AG09309 (cell line): ENCODE data around the gene TENT5A.
A peak's percentile ranks its signal among the peaks of the same experiment; 100 is the strongest.

ENCODE experiments used
- DNase-seq: peaks from one replicate; pipeline ENCODE4 v3.0.0-alpha.2; 2010; ENCODE audit warnings: low read depth
- H3K4me3 ChIP-seq: 2 replicates; pipeline ENCODE4 v1.5.1; 2011; ENCODE audit warnings: mild to moderate bottlenecking, low read depth, low read length, moderate library complexity; ENCODE audit not compliant: control insufficient read depth
- TF ChIP-seq, protein P1 (sequence below): IDR thresholded peaks from 2 replicates; pipeline ENCODE4 v1.5.1; 2011; ENCODE audit warnings: mild to moderate bottlenecking, low read depth, low read length, inconsistent platforms; ENCODE audit not compliant: insufficient read depth, control insufficient read depth; ENCODE audit errors: missing control alignments

Gene TENT5A

GRCh38 chr6:81772741-81773140 is 20.3 kb upstream of the TENT5A start:
- H3K4me3 ChIP-seq = no peak overlapping the region
- no peak for DNase-seq
- TF ChIP-seq, protein P1, sequence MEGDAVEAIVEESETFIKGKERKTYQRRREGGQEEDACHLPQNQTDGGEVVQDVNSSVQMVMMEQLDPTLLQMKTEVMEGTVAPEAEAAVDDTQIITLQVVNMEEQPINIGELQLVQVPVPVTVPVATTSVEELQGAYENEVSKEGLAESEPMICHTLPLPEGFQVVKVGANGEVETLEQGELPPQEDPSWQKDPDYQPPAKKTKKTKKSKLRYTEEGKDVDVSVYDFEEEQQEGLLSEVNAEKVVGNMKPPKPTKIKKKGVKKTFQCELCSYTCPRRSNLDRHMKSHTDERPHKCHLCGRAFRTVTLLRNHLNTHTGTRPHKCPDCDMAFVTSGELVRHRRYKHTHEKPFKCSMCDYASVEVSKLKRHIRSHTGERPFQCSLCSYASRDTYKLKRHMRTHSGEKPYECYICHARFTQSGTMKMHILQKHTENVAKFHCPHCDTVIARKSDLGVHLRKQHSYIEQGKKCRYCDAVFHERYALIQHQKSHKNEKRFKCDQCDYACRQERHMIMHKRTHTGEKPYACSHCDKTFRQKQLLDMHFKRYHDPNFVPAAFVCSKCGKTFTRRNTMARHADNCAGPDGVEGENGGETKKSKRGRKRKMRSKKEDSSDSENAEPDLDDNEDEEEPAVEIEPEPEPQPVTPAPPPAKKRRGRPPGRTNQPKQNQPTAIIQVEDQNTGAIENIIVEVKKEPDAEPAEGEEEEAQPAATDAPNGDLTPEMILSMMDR = no peak

DNA sequence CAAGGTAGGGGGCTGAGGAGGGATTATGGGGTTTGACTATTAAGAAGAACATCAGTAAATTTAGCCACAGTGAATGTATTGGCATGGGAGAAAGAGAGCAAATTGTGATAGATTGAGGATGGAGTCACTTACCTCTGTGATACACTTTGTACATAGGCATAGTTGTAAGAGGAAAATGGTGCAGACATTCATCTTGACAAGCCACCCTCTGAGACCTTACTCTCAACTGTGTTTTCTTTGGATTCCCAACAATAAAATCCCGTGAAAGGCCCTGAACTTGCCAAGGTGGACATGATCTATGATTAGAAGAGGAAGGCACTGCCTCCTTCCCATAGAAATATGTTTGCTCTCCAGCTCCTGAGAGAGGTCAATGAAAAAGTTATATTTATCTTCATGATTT is 18.6 kb upstream of the TENT5A start:
- no peak for DNase-seq
- no peak overlapping the region for H3K4me3 ChIP-seq
- TF ChIP-seq, protein P1 = no peak

GRCh38 chr6:81770381-81770780 is 17.9 kb upstream of the TENT5A start:
- no peak for DNase-seq
- TF ChIP-seq, protein P1 = no peak
- H3K4me3 ChIP-seq = no peak overlapping the region

DNA sequence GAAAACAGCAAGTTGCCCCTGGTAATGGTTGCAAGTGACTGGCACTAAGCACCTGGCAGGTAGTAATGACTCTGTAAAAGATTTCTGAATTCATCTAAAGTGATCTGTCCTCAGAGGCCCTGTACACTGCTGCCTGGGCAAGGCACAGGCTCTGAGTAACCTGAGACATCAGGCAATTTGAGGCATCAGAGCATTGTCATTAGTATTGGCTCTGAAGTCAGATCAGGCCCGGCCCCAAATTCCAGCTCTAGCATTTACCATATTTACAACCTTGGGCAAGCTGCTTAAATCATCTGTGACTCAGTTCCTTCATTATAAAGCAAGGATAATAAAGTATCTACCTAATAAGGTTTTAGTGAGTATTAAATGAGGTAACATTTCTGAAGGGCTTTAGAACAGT is 17.3 kb upstream of the TENT5A start:
- no peak overlapping the region for H3K4me3 ChIP-seq
- TF ChIP-seq, protein P1 = no peak
- DNase-seq = no peak

DNA sequence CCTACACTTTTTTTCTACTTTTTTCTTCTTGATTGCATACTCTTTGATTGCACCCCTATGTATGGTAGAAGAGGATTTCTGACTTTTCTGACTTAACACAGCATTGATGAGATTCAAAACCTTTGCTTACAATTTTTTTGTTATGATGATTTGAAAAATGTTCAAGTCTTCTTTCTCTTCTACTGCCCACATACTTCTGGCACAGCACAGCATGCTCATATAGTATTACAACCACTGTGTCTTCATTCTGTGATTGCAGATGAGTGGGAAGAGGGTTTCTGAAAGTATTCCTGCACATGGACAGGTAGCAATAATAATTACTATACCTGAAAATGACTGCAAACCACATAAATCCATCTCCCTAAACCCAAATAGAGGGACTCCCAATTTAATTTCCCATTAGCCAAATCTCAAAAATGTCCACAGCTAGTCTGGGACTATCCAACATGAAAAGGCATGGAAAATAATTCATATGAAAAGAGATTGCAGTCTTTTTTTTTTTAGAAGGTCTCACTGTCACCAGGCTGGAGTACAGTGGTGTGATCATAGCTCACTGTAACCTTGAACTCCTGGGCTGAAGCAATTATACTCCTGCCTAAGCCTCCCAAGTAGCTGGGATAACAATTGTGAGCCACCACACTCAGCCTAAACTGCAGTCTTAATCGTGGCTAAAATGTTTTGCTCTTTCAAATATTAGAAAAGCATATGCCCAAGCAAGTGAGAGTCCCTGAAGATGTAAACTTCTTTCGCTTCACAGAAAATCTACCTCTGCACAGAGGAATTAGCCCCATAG is 15.9 kb upstream of the TENT5A start:
- DNase-seq = no peak
- TF ChIP-seq, protein P1 = no peak

GRCh38 chr6:81767163-81767891 is 14.8 kb upstream of the TENT5A start:
- no peak overlapping the region; the same call in 1 of the 2 replicates for H3K4me3 ChIP-seq
- DNase-seq = peak; percentile 92
- TF ChIP-seq, protein P1 = no peak

More for the DNA sequence above, 15.9 kb upstream of the TENT5A start:
- no peak overlapping the region for H3K4me3 ChIP-seq
